HepG2 (cell line): ENCODE measurements around the gene GALR3. TPM values are rescaled to one million over a fixed set of nuclear protein-coding genes. Genes with fewer than 3 reads are reported as not detected.

Experiments used
- GFI1 ChIP-seq: sonication (generic); formaldehyde crosslinking; IDR thresholded peaks from 2 replicates; pipeline ENCODE4 v1.5.0; 2020; ENCODE audit warnings: missing genetic modification reagents, mild to moderate bottlenecking, borderline replicate concordance
- GZF1 ChIP-seq: sonication (generic); formaldehyde crosslinking; IDR thresholded peaks from 2 replicates; pipeline ENCODE4 v1.5.1; 2020; ENCODE audit warnings: mild to moderate bottlenecking, missing genetic modification reagents
- IRX3 ChIP-seq: sonication (generic); formaldehyde crosslinking; IDR thresholded peaks from 2 replicates; pipeline ENCODE4 v1.8.1; 2023; ENCODE audit warnings: mild to moderate bottlenecking, low read depth, missing genetic modification reagents, borderline replicate concordance
- KLF6 ChIP-seq: IDR thresholded peaks from 2 replicates; pipeline ENCODE4 v1.8.0; 2016; ENCODE audit warnings: missing biosample characterization, missing genetic modification reagents
- MED8 ChIP-seq: sonication (generic); formaldehyde crosslinking; IDR thresholded peaks from 2 replicates; pipeline ENCODE4 v1.8.1; 2023; ENCODE audit warnings: mild to moderate bottlenecking, missing genetic modification reagents; ENCODE audit not compliant: insufficient replicate concordance
- NR2C2 ChIP-seq: sonication (generic); formaldehyde crosslinking; IDR thresholded peaks from 2 replicates; pipeline ENCODE4 v1.4.0; 2020; ENCODE audit warnings: missing genetic modification reagents, mild to moderate bottlenecking, moderate library complexity, borderline replicate concordance
- POLR2A ChIP-seq, 2 experiments: IDR thresholded peaks; 2 replicates each; pipeline ENCODE4 v1.6.1; 2011; ENCODE audit warnings: low read depth in 2 of 2, low read length in 2 of 2, mild to moderate bottlenecking in 1 of 2, moderate library complexity in 1 of 2; ENCODE audit not compliant: insufficient read depth in 1 of 2
- RXRA ChIP-seq: sonication (generic); formaldehyde crosslinking; IDR thresholded peaks from 2 replicates; pipeline ENCODE4 v1.5.1; 2020; ENCODE audit warnings: missing genetic modification reagents
- SYNCRIP ChIP-seq: fragments of 200-400 bp; formaldehyde crosslinking; IDR thresholded peaks from 2 replicates; pipeline ENCODE4 v1.6.1; 2018; ENCODE audit warnings: mild to moderate bottlenecking, low read depth, low read length; ENCODE audit not compliant: insufficient read depth
- TBX2 ChIP-seq: sonication (generic); formaldehyde crosslinking; IDR thresholded peaks from 2 replicates; pipeline ENCODE4 v1.5.0; 2020; ENCODE audit warnings: missing genetic modification reagents, mild to moderate bottlenecking, borderline replicate concordance
- ZBTB8A ChIP-seq: sonication (generic); formaldehyde crosslinking; IDR thresholded peaks from 2 replicates; pipeline ENCODE4 v1.4.0; 2020; ENCODE audit warnings: mild to moderate bottlenecking, low read depth, missing genetic modification reagents, borderline replicate concordance
- ZNF121 ChIP-seq: sonication (generic); formaldehyde crosslinking; IDR thresholded peaks from 2 replicates; pipeline ENCODE4 v1.5.0; 2020; ENCODE audit warnings: mild to moderate bottlenecking, missing genetic modification reagents
- ZNF24 ChIP-seq: fragments of 450-650 bp; IDR thresholded peaks from 2 replicates; pipeline ENCODE4 v1.6.1; 2017; ENCODE audit warnings: antibody characterized with exemption, mild to moderate bottlenecking
- ZNF274 ChIP-seq: sonication (generic); formaldehyde crosslinking; IDR thresholded peaks from 2 replicates; pipeline ENCODE4 v1.5.1; 2020; ENCODE audit warnings: mild to moderate bottlenecking, missing genetic modification reagents
- ZNF282 ChIP-seq: fragments of 450-650 bp; IDR thresholded peaks from 2 replicates; pipeline ENCODE4 v1.6.1; 2018; ENCODE audit not compliant: partially characterized antibody
- ZNF350 ChIP-seq: sonication (generic); formaldehyde crosslinking; IDR thresholded peaks from 2 replicates; pipeline ENCODE4 v1.4.0; 2020; ENCODE audit warnings: mild to moderate bottlenecking, low read depth, missing genetic modification reagents, borderline replicate concordance
- ZNF660 ChIP-seq: sonication (generic); formaldehyde crosslinking; IDR thresholded peaks from 2 replicates; pipeline ENCODE4 v1.5.1; 2020; ENCODE audit warnings: mild to moderate bottlenecking, low read depth, missing genetic modification reagents, borderline replicate concordance
- ZNF788 ChIP-seq: sonication (generic); formaldehyde crosslinking; IDR thresholded peaks from 2 replicates; pipeline ENCODE4 v1.5.0; 2020; ENCODE audit warnings: mild to moderate bottlenecking, missing genetic modification reagents, borderline replicate concordance
- ZNF841 ChIP-seq: sonication (generic); formaldehyde crosslinking; IDR thresholded peaks from 2 replicates; pipeline ENCODE4 v1.8.1; 2023; ENCODE audit warnings: missing genetic modification reagents, borderline replicate concordance
- polyA plus RNA-seq, 8 experiments: library from polyadenylated mRNA; depleted of rRNA in 3 of 8; stranded (reverse) in 7 of 8; unstranded in 1 of 8; fragments of >200 nt; fragmentation: Illumina TruSeq in 4 of 8; extraction: Trizol in 4 of 8; gene quantifications; 2 replicates each; pipeline versions ENCODE4 v1.2.1 to v1.2.3, GENCODE V29; 2011 to 2016; ENCODE audit warnings: low read depth in 4 of 8, missing spikeins in 1 of 8, mixed read lengths in 1 of 8; ENCODE audit not compliant: insufficient read depth in 1 of 8
- total RNA-seq, 5 experiments: library from RNA; depleted of rRNA; stranded (reverse); fragments of >200 nt; fragmentation: Illumina TruSeq; extraction: Trizol; gene quantifications; 2 replicates each; pipeline ENCODE4 v1.2.3, GENCODE V29; 2016; ENCODE audit warnings: low read depth in 1 of 5
- TF ChIP-seq, protein P1 (sequence below): sonication (generic); formaldehyde crosslinking; IDR thresholded peaks from 2 replicates; pipeline ENCODE4 v1.4.0; 2020; ENCODE audit warnings: missing genetic modification reagents
- TF ChIP-seq, protein P2 (sequence below): sonication (generic); formaldehyde crosslinking; conservative IDR thresholded peaks from 2 replicates; pipeline ENCODE4 v1.4.0; 2020; ENCODE audit warnings: missing genetic modification reagents
- TF ChIP-seq, protein P3 (sequence below): sonication (generic); formaldehyde crosslinking; IDR thresholded peaks from 2 replicates; pipeline ENCODE4 v1.5.0; 2020; ENCODE audit warnings: missing genetic modification reagents
- TF ChIP-seq, protein P4 (sequence below): sonication (generic); IDR thresholded peaks from 2 replicates; pipeline ENCODE4 v1.6.1; 2016; ENCODE audit warnings: low read depth, borderline replicate concordance
- TF ChIP-seq, protein P5 (sequence below): sonication (generic); formaldehyde crosslinking; IDR thresholded peaks from 2 replicates; pipeline ENCODE4 v1.4.0; 2020; ENCODE audit warnings: mild to moderate bottlenecking, low read depth, missing genetic modification reagents

Gene GALR3
- total and polyA plus RNA-seq, 2 of the 13 experiments (the other 11 are each of a cell fraction or from before 2014, with no cell fraction given) = 0.13 TPM; not detected in 1

DNA sequence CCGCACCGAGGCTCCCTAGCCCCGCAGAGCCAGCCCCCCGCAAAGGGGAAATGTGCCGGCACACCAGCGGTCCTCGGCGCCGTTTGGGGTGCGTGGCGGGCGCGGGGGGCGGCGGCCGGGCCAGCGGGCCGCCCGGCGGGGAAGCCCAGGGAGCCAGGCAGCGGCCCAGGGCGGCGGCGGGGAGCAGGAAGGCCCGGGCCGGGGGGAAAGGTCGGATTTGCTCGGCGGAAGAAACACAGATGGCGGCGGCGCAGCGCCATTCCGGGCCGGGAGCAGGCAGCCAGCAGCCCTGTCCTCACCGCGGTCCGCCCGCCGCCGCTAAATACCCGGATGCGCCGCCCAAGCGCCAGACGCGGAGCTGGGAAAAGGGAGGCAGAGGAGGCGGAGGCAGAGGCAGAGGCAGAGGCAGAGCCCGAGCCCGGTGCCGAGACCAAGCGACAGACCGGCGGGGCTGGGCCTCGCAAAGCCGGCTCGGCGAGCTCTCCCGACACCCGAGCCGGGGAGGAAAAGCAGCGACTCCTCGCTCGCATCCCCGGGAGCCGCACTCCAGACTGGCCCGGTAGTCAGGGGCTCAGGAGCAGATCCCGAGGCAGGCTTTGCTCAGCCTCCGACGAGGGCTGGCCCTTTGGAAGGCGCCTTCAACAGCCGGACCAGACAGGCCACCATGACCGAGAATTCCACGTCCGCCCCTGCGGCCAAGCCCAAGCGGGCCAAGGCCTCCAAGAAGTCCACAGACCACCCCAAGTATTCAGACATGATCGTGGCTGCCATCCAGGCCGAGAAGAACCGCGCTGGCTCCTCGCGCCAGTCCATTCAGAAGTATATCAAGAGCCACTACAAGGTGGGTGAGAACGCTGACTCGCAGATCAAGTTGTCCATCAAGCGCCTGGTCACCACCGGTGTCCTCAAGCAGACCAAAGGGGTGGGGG, 18.0 kb upstream of the GALR3 start (continued):
- TF ChIP-seq ZNF788 (CRISPR knock-in tag) (peak; percentile 92; the same call in 1 of the 2 replicates), POLR2A (IDR thresholded peaks at IDR 0.05; ENCODE audit: insufficient read depth in 1 of 2, low read depth in 2 of 2, low read length in 2 of 2) (peak; percentile 95 to 99), TBX2 (CRISPR knock-in tag) (peak; percentile 77), NR2C2 (CRISPR knock-in tag) (0 out of 2 replicates have a peak, but pooled peaks have one; percentile 39), ZNF350 (peak; percentile 57; the same call in 1 of the 2 replicates), GFI1 (CRISPR knock-in tag) (0 out of 2 replicates have a peak, but pooled peaks have one; percentile 48), ZBTB8A (CRISPR knock-in tag) (no peak), MED8 (CRISPR knock-in tag) (peak; percentile 95), GZF1 (CRISPR knock-in tag) (peak; percentile 51; the same call in 1 of the 2 replicates), SYNCRIP (no peak), IRX3 (CRISPR knock-in tag) (peak; percentile 66; the same call in 1 of the 2 replicates), ZNF282 (no peak), ZNF274 (CRISPR knock-in tag) (peak; percentile 86), ZNF121 (peak; percentile 16; the same call in 1 of the 2 replicates), RXRA (peak; percentile 72), KLF6 (peak; percentile 96), ZNF660 (CRISPR knock-in tag) (no peak), ZNF841 (CRISPR knock-in tag) (0 out of 2 replicates have a peak, but pooled peaks have one; percentile 64), ZNF24 (no peak)
- TF ChIP-seq, protein P1, sequence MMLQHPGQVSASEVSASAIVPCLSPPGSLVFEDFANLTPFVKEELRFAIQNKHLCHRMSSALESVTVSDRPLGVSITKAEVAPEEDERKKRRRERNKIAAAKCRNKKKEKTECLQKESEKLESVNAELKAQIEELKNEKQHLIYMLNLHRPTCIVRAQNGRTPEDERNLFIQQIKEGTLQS (CRISPR knock-in tag) = peak; percentile 75; the same call in 1 of the 2 replicates
- TF ChIP-seq, protein P2, sequence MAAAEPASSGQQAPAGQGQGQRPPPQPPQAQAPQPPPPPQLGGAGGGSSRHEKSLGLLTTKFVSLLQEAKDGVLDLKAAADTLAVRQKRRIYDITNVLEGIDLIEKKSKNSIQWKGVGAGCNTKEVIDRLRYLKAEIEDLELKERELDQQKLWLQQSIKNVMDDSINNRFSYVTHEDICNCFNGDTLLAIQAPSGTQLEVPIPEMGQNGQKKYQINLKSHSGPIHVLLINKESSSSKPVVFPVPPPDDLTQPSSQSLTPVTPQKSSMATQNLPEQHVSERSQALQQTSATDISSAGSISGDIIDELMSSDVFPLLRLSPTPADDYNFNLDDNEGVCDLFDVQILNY (CRISPR knock-in tag) = no peak; the same call in 1 of the 2 replicates
- TF ChIP-seq, protein P3, sequence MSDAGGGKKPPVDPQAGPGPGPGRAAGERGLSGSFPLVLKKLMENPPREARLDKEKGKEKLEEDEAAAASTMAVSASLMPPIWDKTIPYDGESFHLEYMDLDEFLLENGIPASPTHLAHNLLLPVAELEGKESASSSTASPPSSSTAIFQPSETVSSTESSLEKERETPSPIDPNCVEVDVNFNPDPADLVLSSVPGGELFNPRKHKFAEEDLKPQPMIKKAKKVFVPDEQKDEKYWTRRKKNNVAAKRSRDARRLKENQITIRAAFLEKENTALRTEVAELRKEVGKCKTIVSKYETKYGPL (CRISPR knock-in tag) = no peak
- TF ChIP-seq, protein P4, sequence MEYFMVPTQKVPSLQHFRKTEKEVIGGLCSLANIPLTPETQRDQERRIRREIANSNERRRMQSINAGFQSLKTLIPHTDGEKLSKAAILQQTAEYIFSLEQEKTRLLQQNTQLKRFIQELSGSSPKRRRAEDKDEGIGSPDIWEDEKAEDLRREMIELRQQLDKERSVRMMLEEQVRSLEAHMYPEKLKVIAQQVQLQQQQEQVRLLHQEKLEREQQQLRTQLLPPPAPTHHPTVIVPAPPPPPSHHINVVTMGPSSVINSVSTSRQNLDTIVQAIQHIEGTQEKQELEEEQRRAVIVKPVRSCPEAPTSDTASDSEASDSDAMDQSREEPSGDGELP = 0 out of 2 replicates have a peak, but pooled peaks have one; percentile 15
- TF ChIP-seq, protein P5, sequence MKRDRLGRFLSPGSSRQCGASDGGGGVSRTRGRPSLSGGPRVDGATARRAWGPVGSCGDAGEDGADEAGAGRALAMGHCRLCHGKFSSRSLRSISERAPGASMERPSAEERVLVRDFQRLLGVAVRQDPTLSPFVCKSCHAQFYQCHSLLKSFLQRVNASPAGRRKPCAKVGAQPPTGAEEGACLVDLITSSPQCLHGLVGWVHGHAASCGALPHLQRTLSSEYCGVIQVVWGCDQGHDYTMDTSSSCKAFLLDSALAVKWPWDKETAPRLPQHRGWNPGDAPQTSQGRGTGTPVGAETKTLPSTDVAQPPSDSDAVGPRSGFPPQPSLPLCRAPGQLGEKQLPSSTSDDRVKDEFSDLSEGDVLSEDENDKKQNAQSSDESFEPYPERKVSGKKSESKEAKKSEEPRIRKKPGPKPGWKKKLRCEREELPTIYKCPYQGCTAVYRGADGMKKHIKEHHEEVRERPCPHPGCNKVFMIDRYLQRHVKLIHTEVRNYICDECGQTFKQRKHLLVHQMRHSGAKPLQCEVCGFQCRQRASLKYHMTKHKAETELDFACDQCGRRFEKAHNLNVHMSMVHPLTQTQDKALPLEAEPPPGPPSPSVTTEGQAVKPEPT (CRISPR knock-in tag) = no peak
